AG04450 (cell line): ENCODE measurements around the gene MYOCD. TPM values are rescaled to one million over a fixed set of nuclear protein-coding genes. Genes with fewer than 3 reads are reported as not detected.

Source experiments
- CTCF ChIA-PET: fragments of 300-600, 350-600 bp; formaldehyde crosslinking; extraction: SDS; loops from one replicate; lab custom pipeline; 2022; ENCODE audit warnings: antibody characterized with exemption, inconsistent platforms; lab: Charles Lee
- POLR2A ChIA-PET: fragments of 350-600 bp; formaldehyde crosslinking; extraction: SDS; loops from one replicate; lab custom pipeline; 2021; ENCODE audit warnings: antibody characterized with exemption, inconsistent platforms; lab: Yijun Ruan, JAX
- DNase-seq: peaks from one replicate; pipeline ENCODE4 v3.0.0-alpha.2; 2011; ENCODE audit warnings: low read depth, low spot score
- H3K27ac ChIP-seq: one replicate; pipeline ENCODE4 v1.5.1; 2012; ENCODE audit warnings: low read depth, low read length, control low read depth
- H3K27me3 ChIP-seq: one replicate; pipeline ENCODE4 v1.6.0; 2012; ENCODE audit warnings: low read length; ENCODE audit not compliant: control insufficient read depth, insufficient read depth
- H3K4me3 ChIP-seq: 2 replicates; pipeline ENCODE4 v1.5.1; 2011; ENCODE audit warnings: mild to moderate bottlenecking, low read depth, low read length, control low read depth
- H3K9me3 ChIP-seq: 2 replicates; pipeline ENCODE4 v1.5.1; 2012; ENCODE audit warnings: low read length; ENCODE audit not compliant: control insufficient read depth, insufficient read depth
- polyA plus RNA-seq: library from polyadenylated mRNA; depleted of rRNA; stranded (reverse); fragments of >200 nt; gene quantifications from 2 replicates; pipeline ENCODE4 v1.2.3, GENCODE V29; 2011
- TF ChIP-seq, protein P1 (sequence below): IDR thresholded peaks from 2 replicates; pipeline ENCODE4 v1.5.1; 2011; ENCODE audit warnings: low read depth, low read length, control low read depth, inconsistent platforms

The MYOCD gene
- polyA plus RNA-seq, 1 experiment = 19.0 TPM

DNA sequence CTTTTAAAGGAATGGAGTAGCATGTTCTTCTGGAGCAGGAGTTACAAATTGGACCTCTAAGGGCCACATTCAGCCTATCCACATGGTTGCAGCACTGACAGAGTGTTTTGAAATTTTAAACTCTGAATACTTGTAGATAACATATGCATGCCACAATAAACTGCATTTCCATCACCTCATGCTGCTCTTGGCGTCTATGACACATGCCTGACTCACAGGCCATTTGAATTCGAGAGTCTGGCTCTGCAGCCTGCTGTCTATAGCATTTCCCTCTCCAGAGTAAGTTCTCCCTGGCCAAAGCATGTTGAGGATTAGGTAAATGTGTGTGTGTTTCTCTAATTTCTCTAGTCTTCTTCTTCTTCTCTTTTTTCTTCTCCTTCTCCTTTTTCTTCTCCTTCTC lies 28.7 kb upstream of the MYOCD start:
- DNase-seq = peak; percentile 92
- POLR2A ChIA-PET = no interaction called here
- H3K27ac ChIP-seq = no peak overlapping the region

DNA sequence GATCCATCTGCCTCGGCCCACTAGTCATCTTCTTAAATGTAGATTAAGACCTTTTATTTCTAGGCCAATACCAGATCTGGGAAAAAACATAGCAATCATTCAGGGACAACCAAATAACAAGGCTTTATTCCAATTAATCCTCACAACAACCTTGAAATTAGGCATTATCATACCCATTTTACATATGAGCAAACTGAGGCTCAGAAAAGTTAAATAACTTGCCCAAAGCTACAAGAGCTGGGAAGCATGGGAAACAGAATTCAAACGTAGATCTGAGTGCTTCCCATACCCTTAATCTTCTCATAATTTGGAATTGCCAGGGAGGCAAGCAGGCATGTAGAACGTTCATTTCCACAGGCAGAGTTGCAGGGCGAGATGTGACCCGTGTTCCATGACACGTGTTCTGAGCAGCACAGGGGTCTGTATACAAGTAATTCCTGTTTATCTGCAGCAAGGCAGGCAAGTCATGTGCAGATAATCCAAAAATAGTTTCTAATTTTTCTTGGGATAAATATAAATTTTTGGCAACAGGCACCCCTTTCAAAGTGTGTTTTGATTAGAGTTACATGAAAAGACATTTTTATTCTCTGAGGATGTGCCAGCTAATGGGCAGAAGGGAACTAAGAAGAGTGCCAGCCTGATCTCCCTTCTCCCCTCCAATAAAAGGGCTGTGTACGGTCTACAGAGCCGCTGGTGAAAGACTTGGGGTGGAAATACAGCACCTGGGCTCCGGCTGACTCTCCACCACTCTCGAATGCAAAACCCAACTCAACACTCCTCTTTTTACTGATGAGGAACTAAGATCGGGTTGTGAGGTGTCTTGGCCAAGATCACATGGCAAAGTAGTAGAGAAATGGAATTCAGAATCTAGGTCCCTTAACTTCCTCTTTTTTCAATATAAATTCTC lies 27.7 kb upstream of the MYOCD start:
- DNase-seq = no peak
- H3K9me3 ChIP-seq = no peaks in the 10 kb centered on the region
- ChIA-PET CTCF (interaction anchor here (0.6 to 2.5 kb wide), 2 partner anchors 29 to 31 kb away, joined by 3 to 7 read pairs; no protein-coding TSS in a partner anchor), POLR2A (no interaction called here)
- TF ChIP-seq, protein P1, sequence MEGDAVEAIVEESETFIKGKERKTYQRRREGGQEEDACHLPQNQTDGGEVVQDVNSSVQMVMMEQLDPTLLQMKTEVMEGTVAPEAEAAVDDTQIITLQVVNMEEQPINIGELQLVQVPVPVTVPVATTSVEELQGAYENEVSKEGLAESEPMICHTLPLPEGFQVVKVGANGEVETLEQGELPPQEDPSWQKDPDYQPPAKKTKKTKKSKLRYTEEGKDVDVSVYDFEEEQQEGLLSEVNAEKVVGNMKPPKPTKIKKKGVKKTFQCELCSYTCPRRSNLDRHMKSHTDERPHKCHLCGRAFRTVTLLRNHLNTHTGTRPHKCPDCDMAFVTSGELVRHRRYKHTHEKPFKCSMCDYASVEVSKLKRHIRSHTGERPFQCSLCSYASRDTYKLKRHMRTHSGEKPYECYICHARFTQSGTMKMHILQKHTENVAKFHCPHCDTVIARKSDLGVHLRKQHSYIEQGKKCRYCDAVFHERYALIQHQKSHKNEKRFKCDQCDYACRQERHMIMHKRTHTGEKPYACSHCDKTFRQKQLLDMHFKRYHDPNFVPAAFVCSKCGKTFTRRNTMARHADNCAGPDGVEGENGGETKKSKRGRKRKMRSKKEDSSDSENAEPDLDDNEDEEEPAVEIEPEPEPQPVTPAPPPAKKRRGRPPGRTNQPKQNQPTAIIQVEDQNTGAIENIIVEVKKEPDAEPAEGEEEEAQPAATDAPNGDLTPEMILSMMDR = no peak
- no peak overlapping the region for H3K4me3 ChIP-seq
- no peak overlapping the region for H3K27ac ChIP-seq
- H3K27me3 ChIP-seq = no peaks in the 10 kb centered on the region

More for the DNA sequence above, 28.7 kb upstream of the MYOCD start:
- TF ChIP-seq, protein P1 = no peak
- H3K4me3 ChIP-seq = no peak overlapping the region
- CTCF ChIA-PET = interaction anchor here (2.5 kb wide), 1 partner anchor 30 kb away, joined by 7 read pairs; no protein-coding TSS in a partner anchor
- no peaks in the 10 kb centered on the region for H3K27me3 ChIP-seq
- H3K9me3 ChIP-seq = no peaks in the 10 kb centered on the region

DNA sequence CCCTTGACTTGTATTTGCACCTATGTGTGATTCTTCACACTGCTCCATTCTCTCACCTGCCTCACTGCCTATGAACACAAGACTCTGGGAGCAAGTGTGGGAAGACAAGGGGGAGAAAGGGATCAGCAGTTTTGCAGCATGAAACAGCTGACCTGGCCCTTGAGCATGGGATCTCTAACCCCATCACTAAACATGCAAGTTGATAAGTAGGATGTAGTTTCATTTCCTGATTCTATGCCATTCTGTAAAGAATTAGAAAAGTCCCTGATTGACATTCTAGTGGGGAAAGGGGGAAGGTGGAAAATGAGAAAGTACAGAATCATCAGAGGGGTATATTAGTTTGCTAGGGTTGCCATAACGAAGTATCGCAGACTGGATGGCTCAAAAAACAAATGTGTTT lies 25.3 kb upstream of the MYOCD start:
- Histone ChIP-seq H3K4me3 (no peak overlapping the region), H3K27me3 (no peaks in the 10 kb centered on the region), H3K9me3 (no peaks in the 10 kb centered on the region), H3K27ac (no peak overlapping the region)
- TF ChIP-seq, protein P1 = no peak
- ChIA-PET CTCF (no interaction called here), POLR2A (no interaction called here)
- no peak for DNase-seq

DNA sequence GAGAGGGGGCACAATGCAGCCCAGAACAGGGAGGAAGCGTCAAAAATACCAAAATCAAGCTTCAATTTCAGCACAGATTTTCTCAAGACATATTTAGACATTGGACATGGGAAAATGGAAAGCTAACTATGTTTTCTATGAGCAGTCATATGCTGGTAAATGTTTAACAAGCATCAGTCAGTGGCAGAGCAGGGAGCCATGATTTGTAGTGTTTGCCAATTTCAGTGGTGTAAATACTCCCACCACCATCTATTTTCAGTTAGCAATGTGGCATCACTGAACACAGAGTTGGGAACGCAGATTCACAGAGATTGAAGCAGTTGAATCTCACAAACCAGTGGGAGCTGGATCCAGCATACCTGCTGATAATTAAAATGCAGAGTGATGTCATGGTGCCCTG lies 24.6 kb upstream of the MYOCD start:
- Histone ChIP-seq H3K4me3 (no peak overlapping the region), H3K27me3 (no peaks in the 10 kb centered on the region), H3K9me3 (no peaks in the 10 kb centered on the region), H3K27ac (no peak overlapping the region)
- DNase-seq = no peak
- TF ChIP-seq, protein P1 = no peak
- ChIA-PET POLR2A (no interaction called here), CTCF (no interaction called here)

DNA sequence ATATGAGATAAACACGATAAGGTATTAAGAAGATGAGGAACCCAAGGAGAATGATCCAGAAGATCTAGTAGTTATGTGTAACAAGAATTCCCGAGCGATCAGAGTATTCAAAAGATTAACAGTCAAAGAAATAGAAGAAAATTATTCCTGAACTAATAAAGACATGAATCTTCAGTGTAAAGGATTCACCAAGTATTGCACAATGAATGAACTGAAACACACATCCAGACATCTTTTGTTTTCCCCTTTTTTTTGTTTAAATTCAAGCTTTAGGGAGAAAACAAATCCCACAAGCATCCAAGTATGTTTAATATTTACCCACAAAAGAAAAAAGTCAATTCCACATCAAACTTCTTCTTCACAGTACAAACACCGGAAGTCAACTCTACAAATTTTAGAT lies 23.7 kb upstream of the MYOCD start:
- Histone ChIP-seq H3K27ac (no peak overlapping the region), H3K4me3 (no peak overlapping the region), H3K9me3 (no peaks in the 10 kb centered on the region), H3K27me3 (no peaks in the 10 kb centered on the region)
- CTCF ChIA-PET = no interaction called here
- no peak for DNase-seq
- TF ChIP-seq, protein P1 = no peak
- POLR2A ChIA-PET = no interaction called here
